ENCODE measurements around the gene CIROP.

- TF ChIP-seq POLR2A (conservative IDR thresholded peaks at IDR 0.05), result no peak
- TF ChIP-seq, protein P1, sequence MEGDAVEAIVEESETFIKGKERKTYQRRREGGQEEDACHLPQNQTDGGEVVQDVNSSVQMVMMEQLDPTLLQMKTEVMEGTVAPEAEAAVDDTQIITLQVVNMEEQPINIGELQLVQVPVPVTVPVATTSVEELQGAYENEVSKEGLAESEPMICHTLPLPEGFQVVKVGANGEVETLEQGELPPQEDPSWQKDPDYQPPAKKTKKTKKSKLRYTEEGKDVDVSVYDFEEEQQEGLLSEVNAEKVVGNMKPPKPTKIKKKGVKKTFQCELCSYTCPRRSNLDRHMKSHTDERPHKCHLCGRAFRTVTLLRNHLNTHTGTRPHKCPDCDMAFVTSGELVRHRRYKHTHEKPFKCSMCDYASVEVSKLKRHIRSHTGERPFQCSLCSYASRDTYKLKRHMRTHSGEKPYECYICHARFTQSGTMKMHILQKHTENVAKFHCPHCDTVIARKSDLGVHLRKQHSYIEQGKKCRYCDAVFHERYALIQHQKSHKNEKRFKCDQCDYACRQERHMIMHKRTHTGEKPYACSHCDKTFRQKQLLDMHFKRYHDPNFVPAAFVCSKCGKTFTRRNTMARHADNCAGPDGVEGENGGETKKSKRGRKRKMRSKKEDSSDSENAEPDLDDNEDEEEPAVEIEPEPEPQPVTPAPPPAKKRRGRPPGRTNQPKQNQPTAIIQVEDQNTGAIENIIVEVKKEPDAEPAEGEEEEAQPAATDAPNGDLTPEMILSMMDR (IDR thresholded peaks at IDR 0.05 in 2 of 3, conservative IDR thresholded peaks at IDR 0.05 in 1 of 3; ENCODE audit: insufficient read depth in 2 of 3, low read depth in 1 of 3, low read length in 3 of 3), result no peak
- no peak for TF ChIP-seq MYBL2 (IDR thresholded peaks at IDR 0.05; ENCODE audit: low read depth)
- no peak for TF ChIP-seq MYBL2 (CRISPR knock-in tag; IDR thresholded peaks at IDR 0.05; ENCODE audit: borderline replicate concordance)
- TF ChIP-seq GTF2F1 (IDR thresholded peaks at IDR 0.05; ENCODE audit: low read depth, low read length), result no peak
- TF ChIP-seq FOXK2 (conservative IDR thresholded peaks at IDR 0.05 in 1 of 2, IDR thresholded peaks at IDR 0.05 in 1 of 2; ENCODE audit: low read depth in 2 of 2), result no peak
- no peak for TF ChIP-seq HNRNPH1 (optimal IDR thresholded peaks at IDR 0.05; ENCODE audit: low read depth, low read length)
- TF ChIP-seq CCAR2 (IDR thresholded peaks at IDR 0.05; ENCODE audit: low read depth, low read length), result no peak
- TF ChIP-seq USF1 (CRISPR knock-in tag; IDR thresholded peaks at IDR 0.05), result no peak
- TF ChIP-seq ZNF24 (IDR thresholded peaks at IDR 0.05), result no peak
- no peak for TF ChIP-seq ZKSCAN8 (CRISPR knock-in tag; IDR thresholded peaks at IDR 0.05)
Observed at GRCh38 chr14:23137813-23138535, 33.2 kb upstream of the CIROP start.

All from K562 (cell line).